ENCODE data around the gene RTN4IP1. TPM values are rescaled to one million over a fixed set of nuclear protein-coding genes. Genes with fewer than 3 reads are reported as not detected.

The RTN4IP1 gene
- total RNA-seq, 1 donor from 2014 or later = 7.6 TPM

DNA sequence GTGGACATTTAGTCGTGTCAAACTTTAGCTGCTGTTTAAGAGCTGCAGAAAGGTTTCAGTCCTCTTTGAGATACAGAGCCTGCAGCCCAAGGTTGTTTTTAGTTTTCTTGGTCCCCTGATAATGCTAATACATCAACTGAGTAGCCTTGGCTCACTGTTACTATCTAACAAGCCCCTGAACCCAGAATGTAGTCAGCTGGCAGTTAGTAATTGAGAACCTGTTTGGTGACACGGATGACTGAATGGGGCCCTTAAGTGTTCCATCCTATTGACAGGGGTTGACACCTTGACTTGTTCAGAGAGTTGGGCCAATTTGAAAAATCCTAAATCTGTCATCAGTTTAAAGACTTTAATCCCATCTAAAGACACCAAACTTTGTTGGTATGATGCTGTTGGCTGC is 2.8 kb downstream of the RTN4IP1 start:
- TF ChIP-seq, protein P1, sequence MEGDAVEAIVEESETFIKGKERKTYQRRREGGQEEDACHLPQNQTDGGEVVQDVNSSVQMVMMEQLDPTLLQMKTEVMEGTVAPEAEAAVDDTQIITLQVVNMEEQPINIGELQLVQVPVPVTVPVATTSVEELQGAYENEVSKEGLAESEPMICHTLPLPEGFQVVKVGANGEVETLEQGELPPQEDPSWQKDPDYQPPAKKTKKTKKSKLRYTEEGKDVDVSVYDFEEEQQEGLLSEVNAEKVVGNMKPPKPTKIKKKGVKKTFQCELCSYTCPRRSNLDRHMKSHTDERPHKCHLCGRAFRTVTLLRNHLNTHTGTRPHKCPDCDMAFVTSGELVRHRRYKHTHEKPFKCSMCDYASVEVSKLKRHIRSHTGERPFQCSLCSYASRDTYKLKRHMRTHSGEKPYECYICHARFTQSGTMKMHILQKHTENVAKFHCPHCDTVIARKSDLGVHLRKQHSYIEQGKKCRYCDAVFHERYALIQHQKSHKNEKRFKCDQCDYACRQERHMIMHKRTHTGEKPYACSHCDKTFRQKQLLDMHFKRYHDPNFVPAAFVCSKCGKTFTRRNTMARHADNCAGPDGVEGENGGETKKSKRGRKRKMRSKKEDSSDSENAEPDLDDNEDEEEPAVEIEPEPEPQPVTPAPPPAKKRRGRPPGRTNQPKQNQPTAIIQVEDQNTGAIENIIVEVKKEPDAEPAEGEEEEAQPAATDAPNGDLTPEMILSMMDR (IDR thresholded peaks at IDR 0.05; ENCODE audit: insufficient read depth, low read length, severe bottlenecking) = no peak
- H3K36me3 ChIP-seq (ENCODE audit: control insufficient read depth, insufficient read depth, low read length) = peaks cover 2% of the 10 kb centered on the region
- no peaks in the 10 kb centered on the region for H3K27me3 ChIP-seq (ENCODE audit: control insufficient read depth, insufficient read depth, low read length)
- DNase-seq (ENCODE audit: low read depth) (no peak), FAIRE-seq (no peak)
- H3K4me3 ChIP-seq (ENCODE audit: low read depth, low read length) = no peak overlapping the region

DNA sequence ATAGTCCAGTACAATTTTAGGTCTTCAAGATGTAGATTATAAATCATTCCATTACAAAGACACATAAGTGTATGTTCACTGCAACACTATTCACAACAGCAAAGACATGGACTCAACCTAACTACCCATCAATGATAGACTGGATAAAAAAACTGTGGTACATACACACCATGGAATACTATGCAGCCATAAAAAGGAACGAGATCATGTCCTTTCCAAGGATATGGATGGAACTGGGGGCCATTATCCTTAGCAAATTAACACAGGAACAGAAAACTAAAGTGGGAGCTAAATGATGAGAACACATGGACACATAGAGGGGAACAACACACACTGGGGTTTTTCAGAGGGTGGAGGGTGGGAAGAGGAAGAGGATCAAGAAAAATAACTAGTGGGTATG is 6.3 kb downstream of the RTN4IP1 start:
- FAIRE-seq (no peak), DNase-seq (ENCODE audit: low read depth) (no peak)
- H3K27me3 ChIP-seq (ENCODE audit: control insufficient read depth, insufficient read depth, low read length) = no peaks in the 10 kb centered on the region
- TF ChIP-seq, protein P1 (IDR thresholded peaks at IDR 0.05; ENCODE audit: insufficient read depth, low read length, severe bottlenecking) = no peak
- H3K4me3 ChIP-seq (ENCODE audit: low read depth, low read length) = no peak overlapping the region
- H3K36me3 ChIP-seq (ENCODE audit: control insufficient read depth, insufficient read depth, low read length) = peaks cover 3% of the 10 kb centered on the region

DNA sequence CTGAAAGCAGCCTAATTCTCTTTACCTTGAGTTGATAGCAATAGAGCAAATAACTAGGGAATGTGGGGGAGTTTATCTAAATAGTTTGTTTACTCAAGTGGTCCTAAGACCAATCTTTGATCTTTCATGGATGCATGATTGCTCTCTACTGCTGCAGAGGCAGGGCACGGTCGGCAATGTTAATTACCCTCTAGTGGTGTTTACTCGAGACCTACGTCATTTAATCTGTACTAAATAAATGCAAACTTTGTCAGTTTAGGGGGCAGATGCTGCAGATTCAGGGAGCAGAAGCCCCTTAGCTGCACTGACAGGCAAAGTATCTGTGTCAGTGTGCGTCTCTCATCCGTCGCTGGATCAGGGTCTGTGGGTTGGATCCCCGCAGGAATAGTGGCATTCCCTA is 6.9 kb downstream of the RTN4IP1 start:
- Histone ChIP-seq H3K4me3 (ENCODE audit: low read depth, low read length) (no peak overlapping the region), H3K27me3 (ENCODE audit: control insufficient read depth, insufficient read depth, low read length) (no peaks in the 10 kb centered on the region), H3K36me3 (ENCODE audit: control insufficient read depth, insufficient read depth, low read length) (peaks cover 3% of the 10 kb centered on the region)
- DNase-seq (ENCODE audit: low read depth) = no peak
- no peak for FAIRE-seq
- TF ChIP-seq, protein P1 (IDR thresholded peaks at IDR 0.05; ENCODE audit: insufficient read depth, low read length, severe bottlenecking) = no peak

DNA sequence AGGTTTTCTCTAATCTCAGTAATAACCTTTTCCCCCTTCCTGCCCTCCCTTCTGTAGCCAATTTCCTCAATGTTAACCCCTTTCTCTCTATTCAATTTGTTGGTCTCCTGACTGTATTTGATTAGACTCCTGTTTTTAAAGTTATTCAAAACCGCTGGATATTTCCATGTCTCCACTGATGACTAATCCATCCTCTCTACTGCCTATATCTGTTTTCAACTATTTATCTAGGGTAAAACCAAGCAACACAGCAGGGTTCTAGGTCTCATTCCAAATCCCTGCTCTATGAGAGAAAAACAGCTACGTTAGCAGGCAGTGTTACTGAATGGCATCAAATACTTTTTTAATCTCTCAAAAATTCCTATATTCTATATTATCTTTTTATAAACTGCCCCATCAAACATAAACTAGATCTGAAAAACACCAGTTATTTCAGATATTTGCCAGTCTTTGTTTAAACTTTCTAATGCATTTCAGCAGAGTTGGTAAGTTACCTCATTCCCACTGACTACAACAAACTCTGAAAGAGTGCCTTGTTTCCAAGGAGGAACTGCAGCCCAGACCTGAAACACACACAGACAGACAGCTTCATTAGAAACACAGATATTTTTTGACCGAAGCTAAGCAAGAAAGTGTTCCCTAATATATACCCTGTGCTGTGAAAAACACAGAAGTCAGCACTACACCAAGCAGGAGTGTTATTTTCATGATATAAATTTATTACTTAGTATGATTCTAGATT is 8.2 kb downstream of the RTN4IP1 start:
- DNase-seq (ENCODE audit: low read depth) (no peak), FAIRE-seq (no peak)
- peaks cover 3% of the 10 kb centered on the region for H3K36me3 ChIP-seq (ENCODE audit: control insufficient read depth, insufficient read depth, low read length)
- H3K4me3 ChIP-seq (ENCODE audit: low read depth, low read length) = no peak overlapping the region
- TF ChIP-seq, protein P1 (IDR thresholded peaks at IDR 0.05; ENCODE audit: insufficient read depth, low read length, severe bottlenecking) = no peak
- no peaks in the 10 kb centered on the region for H3K27me3 ChIP-seq (ENCODE audit: control insufficient read depth, insufficient read depth, low read length)

DNA sequence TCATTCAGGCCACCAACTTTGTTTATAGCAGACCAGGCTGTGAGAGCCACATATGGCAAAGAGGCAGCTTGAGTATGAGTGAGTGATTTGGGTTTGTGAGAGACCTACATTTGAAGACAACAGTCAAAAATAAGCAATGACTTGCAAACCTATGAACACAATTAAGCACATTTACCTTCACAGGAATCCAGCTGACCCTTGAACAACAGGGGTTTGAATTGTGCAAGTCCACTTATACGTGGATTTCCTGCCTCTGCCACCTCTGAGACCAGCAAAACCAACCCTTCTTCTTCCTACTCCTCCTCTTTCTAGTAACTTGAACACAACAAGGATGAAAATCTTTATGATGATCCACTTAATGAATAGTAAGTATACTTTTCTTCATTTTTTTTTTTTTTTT is 10.1 kb downstream of the RTN4IP1 start:
- Histone ChIP-seq H3K36me3 (ENCODE audit: control insufficient read depth, insufficient read depth, low read length) (peaks cover 3% of the 10 kb centered on the region), H3K27me3 (ENCODE audit: control insufficient read depth, insufficient read depth, low read length) (no peaks in the 10 kb centered on the region), H3K4me3 (ENCODE audit: low read depth, low read length) (no peak overlapping the region)
- no peak for FAIRE-seq
- TF ChIP-seq, protein P1 (IDR thresholded peaks at IDR 0.05; ENCODE audit: insufficient read depth, low read length, severe bottlenecking) = no peak
- no peak for DNase-seq (ENCODE audit: low read depth)

DNA sequence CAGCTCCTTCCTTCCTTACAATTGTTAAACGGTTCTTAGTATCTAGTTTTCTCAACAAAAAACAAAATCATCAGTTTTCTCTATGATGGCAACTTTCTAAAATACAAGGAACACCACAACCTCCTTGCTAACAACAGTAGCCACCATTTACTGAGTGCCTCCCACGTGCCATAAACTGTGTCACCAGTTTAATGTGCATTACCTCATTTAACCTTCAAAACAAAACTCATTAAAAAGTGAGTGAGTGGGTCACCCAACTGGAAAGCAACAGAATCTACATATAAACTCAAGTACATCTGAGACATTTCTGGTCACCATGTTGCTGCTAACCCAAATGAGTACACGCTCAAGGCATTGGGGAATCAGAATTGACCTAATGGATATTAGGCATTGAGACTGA is 11.0 kb downstream of the RTN4IP1 start:
- TF ChIP-seq, protein P1 (IDR thresholded peaks at IDR 0.05; ENCODE audit: insufficient read depth, low read length, severe bottlenecking) = no peak
- Histone ChIP-seq H3K27me3 (ENCODE audit: control insufficient read depth, insufficient read depth, low read length) (no peaks in the 10 kb centered on the region), H3K4me3 (ENCODE audit: low read depth, low read length) (no peak overlapping the region), H3K36me3 (ENCODE audit: control insufficient read depth, insufficient read depth, low read length) (peaks cover 3% of the 10 kb centered on the region)
- DNase-seq (ENCODE audit: low read depth) (no peak), FAIRE-seq (no peak)
